SHP77 (cell line): ENCODE measurements around the gene CS.
"Not testable (repeated sequence)": the region's sequence is repeated elsewhere in the genome, so short reads cannot be mapped to it uniquely, and the experiment has no call there.

Experiments
- DNase-seq, 2 experiments: peaks; one replicate each; lab custom pipeline; 2025; lab: John Stamatoyannopoulos, UW

CS gene

GRCh38 chr12:56278905-56279304 is 21.2 kb downstream of the CS start:
- no peak for DNase-seq

GRCh38 chr12:56274299-56274698 is 25.8 kb downstream of the CS start:
- no peak for DNase-seq

GRCh38 chr12:56272468-56272867 is 27.7 kb downstream of the CS start:
- not testable (repeated sequence) for DNase-seq

GRCh38 chr12:56271031-56271430 is 29.1 kb downstream of the CS start:
- no peak for DNase-seq

GRCh38 chr12:56267443-56268071 is 32.6 kb downstream of the CS start:
- DNase-seq = no peak

GRCh38 chr12:56266693-56267442 is 33.3 kb downstream of the CS start, which contains the start of gene COQ10A:
COQ10A (plus strand) TSS chr12:56266942; CDS start chr12:56267119, 177 bp downstream.
- peak; percentile 75 to 89 for DNase-seq

GRCh38 chr12:56266068-56266692 is 34.0 kb downstream of the CS start:
- DNase-seq = not testable (repeated sequence)

GRCh38 chr12:56262955-56263354 is 37.2 kb downstream of the CS start:
- not testable (repeated sequence) for DNase-seq

GRCh38 chr12:56261503-56262232 is 38.5 kb downstream of the CS start:
- no peak for DNase-seq

GRCh38 chr12:56260921-56261320 is 39.2 kb downstream of the CS start:
- no peak for DNase-seq

GRCh38 chr12:56260380-56260779 is 39.8 kb downstream of the CS start:
- no peak for DNase-seq

GRCh38 chr12:56258820-56259183 is 41.3 kb downstream of the CS start:
- DNase-seq = peak in 1 of 2 experiments; percentile 20

- DNase-seq = peak; percentile 37 to 67
Observed at GRCh38 chr12:56258068-56258819, 41.9 kb downstream of the CS start, which contains the start of gene ANKRD52. ANKRD52 (minus strand) TSS chr12:56258384; CDS start chr12:56258269, 115 bp downstream.

GRCh38 chr12:56257491-56258067 is 42.6 kb downstream of the CS start:
- peak in 1 of 2 experiments; percentile 54 for DNase-seq

- DNase-seq = no peak
Observed at GRCh38 chr12:56257071-56257470, 43.1 kb downstream of the CS start.

GRCh38 chr12:56256326-56256960 is 43.7 kb downstream of the CS start:
- DNase-seq = no peak

GRCh38 chr12:56255671-56256070 is 44.5 kb downstream of the CS start:
- DNase-seq = no peak

GRCh38 chr12:56253091-56253490 is 47.0 kb downstream of the CS start:
- no peak for DNase-seq

- no peak for DNase-seq
Observed at GRCh38 chr12:56252649-56253048, 47.5 kb downstream of the CS start.

- no peak for DNase-seq
Observed at GRCh38 chr12:56248711-56249110, 51.4 kb downstream of the CS start.

- DNase-seq = no peak
Observed at GRCh38 chr12:56247923-56248322, 52.2 kb downstream of the CS start.
